ENCODE data around the gene TSN. TPM values are rescaled to one million over a fixed set of nuclear protein-coding genes. Genes with fewer than 3 reads are reported as not detected.

TSN gene
- total and polyA plus RNA-seq, 11 donors: 17.2 to 58.8 (median 43.8) TPM

GRCh38 chr2:121776361-121776760 is 20.9 kb downstream of the TSN start:
- no peak for TF ChIP-seq POLR2A (IDR thresholded peaks at IDR 0.05)
- TF ChIP-seq, protein P1, sequence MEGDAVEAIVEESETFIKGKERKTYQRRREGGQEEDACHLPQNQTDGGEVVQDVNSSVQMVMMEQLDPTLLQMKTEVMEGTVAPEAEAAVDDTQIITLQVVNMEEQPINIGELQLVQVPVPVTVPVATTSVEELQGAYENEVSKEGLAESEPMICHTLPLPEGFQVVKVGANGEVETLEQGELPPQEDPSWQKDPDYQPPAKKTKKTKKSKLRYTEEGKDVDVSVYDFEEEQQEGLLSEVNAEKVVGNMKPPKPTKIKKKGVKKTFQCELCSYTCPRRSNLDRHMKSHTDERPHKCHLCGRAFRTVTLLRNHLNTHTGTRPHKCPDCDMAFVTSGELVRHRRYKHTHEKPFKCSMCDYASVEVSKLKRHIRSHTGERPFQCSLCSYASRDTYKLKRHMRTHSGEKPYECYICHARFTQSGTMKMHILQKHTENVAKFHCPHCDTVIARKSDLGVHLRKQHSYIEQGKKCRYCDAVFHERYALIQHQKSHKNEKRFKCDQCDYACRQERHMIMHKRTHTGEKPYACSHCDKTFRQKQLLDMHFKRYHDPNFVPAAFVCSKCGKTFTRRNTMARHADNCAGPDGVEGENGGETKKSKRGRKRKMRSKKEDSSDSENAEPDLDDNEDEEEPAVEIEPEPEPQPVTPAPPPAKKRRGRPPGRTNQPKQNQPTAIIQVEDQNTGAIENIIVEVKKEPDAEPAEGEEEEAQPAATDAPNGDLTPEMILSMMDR (IDR thresholded peaks at IDR 0.05): no peak
- no peak for DNase-seq
- intact Hi-C loops (cut with DNase I): no loop called here
- Histone ChIP-seq H3K27me3 (no peaks in the 10 kb centered on the region), H3K27ac (no peak overlapping the region), H3K4me1 (peaks cover 0 to 3% (median 0%) of the 10 kb centered on the region in 12 donors), H3K9me3 (no peaks in the 10 kb centered on the region), H3K36me3 (no peaks in the 10 kb centered on the region), H3K4me3 (no peak overlapping the region)
- WGBS, 4 donors: 82 to 87% (median 85%) methylated on average over 3 of the region's 3 CpGs
- ATAC-seq: no peak

- no peaks in the 10 kb centered on the region for H3K9me3 ChIP-seq
- DNase-seq: no peak
- no peaks in the 10 kb centered on the region for H3K27me3 ChIP-seq
- no peak overlapping the region for H3K4me3 ChIP-seq
- 61 to 66% (median 62%) methylated on average over 12 of the region's 12 CpGs for WGBS, 4 donors
- no peak overlapping the region for H3K27ac ChIP-seq
- intact Hi-C loops (cut with DNase I): no loop called here
- TF ChIP-seq POLR2A (IDR thresholded peaks at IDR 0.05): no peak
- TF ChIP-seq, protein P1 (IDR thresholded peaks at IDR 0.05): no peak
- no peak for ATAC-seq
- peaks cover 0 to under 1% (median 0%) of the 10 kb centered on the region in 12 donors for H3K4me1 ChIP-seq
- no peaks in the 10 kb centered on the region for H3K36me3 ChIP-seq
These were observed 21.6 kb downstream of the TSN start for GRCh38 chr2:121776885-121777698.

DNA sequence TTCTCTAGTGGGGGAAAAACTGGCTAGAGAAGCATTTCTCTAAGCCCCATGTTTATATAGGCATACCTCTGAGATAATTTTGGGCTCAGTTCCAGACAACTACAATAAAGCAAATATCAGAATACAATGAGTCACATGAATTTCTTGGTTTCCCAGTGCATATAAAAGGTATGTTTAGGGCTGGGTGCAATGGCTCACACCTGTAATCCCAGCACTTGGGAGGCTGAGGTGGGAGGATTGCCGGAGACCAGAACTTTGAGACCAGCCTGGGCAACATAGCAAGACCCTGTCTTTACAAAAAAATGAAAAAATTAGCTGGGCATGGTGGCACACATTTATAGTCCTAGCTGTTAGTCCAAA is 22.2 kb downstream of the TSN start:
- no peak for ATAC-seq
- Histone ChIP-seq H3K27me3 (no peaks in the 10 kb centered on the region), H3K4me3 (no peak overlapping the region), H3K36me3 (no peaks in the 10 kb centered on the region), H3K27ac (no peak overlapping the region), H3K9me3 (no peaks in the 10 kb centered on the region), H3K4me1 (no peaks in the 10 kb centered on the region)
- no peak for TF ChIP-seq POLR2A (IDR thresholded peaks at IDR 0.05)
- TF ChIP-seq, protein P1 (IDR thresholded peaks at IDR 0.05): no peak
- intact Hi-C loops (cut with DNase I): no loop called here
- no peak for DNase-seq
- 96 to 100% (median 98%) methylated on average over 1 of the region's 1 CpG for WGBS, 4 donors

- no peaks in the 10 kb centered on the region for H3K36me3 ChIP-seq
- no peak for ATAC-seq
- intact Hi-C loops (cut with DNase I): no loop called here
- H3K27ac ChIP-seq: no peak overlapping the region
- no peaks in the 10 kb centered on the region for H3K4me1 ChIP-seq
- 63 to 72% (median 65%) methylated on average over 7 of the region's 7 CpGs for WGBS, 4 donors
- H3K9me3 ChIP-seq: no peaks in the 10 kb centered on the region
- no peak overlapping the region for H3K4me3 ChIP-seq
- H3K27me3 ChIP-seq: no peaks in the 10 kb centered on the region
- DNase-seq: no peak
- TF ChIP-seq, protein P1 (IDR thresholded peaks at IDR 0.05): no peak
- TF ChIP-seq POLR2A (IDR thresholded peaks at IDR 0.05): no peak
These were observed 23.5 kb downstream of the TSN start for GRCh38 chr2:121778741-121779487.
